ENCODE results near the gene GPC6.

DNA sequence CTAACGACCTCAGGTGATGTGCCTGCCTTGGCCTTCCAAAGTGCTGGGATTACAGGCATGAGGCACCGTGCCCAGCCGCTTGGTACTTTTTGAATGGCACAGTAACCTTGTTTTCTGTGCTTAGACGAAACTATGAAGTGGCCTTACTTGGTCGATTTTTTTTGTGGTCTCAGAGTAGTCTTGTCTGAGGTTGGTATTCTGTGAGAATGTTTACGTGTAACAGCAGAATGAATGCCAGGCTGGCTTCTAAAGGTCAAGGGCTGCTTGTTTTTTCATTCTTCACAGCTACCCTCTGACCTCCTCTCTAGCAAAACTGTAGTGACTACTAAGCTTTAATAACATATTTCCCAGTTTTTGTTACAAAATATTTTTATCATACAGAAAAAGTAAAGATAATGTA, 313.3 kb downstream of the GPC6 start:
- TF ChIP-seq, protein P1, sequence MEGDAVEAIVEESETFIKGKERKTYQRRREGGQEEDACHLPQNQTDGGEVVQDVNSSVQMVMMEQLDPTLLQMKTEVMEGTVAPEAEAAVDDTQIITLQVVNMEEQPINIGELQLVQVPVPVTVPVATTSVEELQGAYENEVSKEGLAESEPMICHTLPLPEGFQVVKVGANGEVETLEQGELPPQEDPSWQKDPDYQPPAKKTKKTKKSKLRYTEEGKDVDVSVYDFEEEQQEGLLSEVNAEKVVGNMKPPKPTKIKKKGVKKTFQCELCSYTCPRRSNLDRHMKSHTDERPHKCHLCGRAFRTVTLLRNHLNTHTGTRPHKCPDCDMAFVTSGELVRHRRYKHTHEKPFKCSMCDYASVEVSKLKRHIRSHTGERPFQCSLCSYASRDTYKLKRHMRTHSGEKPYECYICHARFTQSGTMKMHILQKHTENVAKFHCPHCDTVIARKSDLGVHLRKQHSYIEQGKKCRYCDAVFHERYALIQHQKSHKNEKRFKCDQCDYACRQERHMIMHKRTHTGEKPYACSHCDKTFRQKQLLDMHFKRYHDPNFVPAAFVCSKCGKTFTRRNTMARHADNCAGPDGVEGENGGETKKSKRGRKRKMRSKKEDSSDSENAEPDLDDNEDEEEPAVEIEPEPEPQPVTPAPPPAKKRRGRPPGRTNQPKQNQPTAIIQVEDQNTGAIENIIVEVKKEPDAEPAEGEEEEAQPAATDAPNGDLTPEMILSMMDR (optimal IDR thresholded peaks at IDR 0.05 in 1 of 3, IDR thresholded peaks at IDR 0.05 in 1 of 3, conservative IDR thresholded peaks at IDR 0.05 in 1 of 3; ENCODE audit: extremely low read depth in 1 of 3, insufficient read depth in 2 of 3, low read length in 3 of 3): no peak
- no peak for TF ChIP-seq EZH2 (IDR thresholded peaks at IDR 0.05; ENCODE audit: low read length)

Measured in keratinocyte (primary cell).